Esophagus muscularis mucosa (tissue), 4 donors: ENCODE results near the gene WDCP. TPM values are rescaled to one million over a fixed set of nuclear protein-coding genes. Genes with fewer than 3 reads are reported as not detected.
"Not testable (repeated sequence)": the region's sequence is repeated elsewhere in the genome, so short reads cannot be mapped to it uniquely, and the experiment has no call there.

Source experiments
- DNase-seq: peaks from one replicate; pipeline ENCODE4 v3.0.0-alpha.2; 2017; ENCODE audit errors: extremely low spot score
- H3K27ac ChIP-seq, 4 donors: fragments of 200-600 bp; sonication (generic); replicated peaks in 1 of 4; 1 replicate in 3 of 4; 2 replicates in 1 of 4; pipeline ENCODE4 v1.5.1; 2016 to 2019; ENCODE audit warnings: mild to moderate bottlenecking in 1 of 4
- H3K27me3 ChIP-seq, 4 donors: fragments of 200-600 bp; sonication (generic); one replicate each; pipeline versions ENCODE4 v1.5.1 to v1.6.0; 2016 to 2019
- H3K36me3 ChIP-seq, 4 donors: fragments of 200-600 bp; sonication (generic); one replicate each; pipeline ENCODE4 v1.5.1; 2016 to 2019
- H3K4me1 ChIP-seq, 4 donors: fragments of 200-600 bp; sonication (generic); one replicate each; pipeline ENCODE4 v1.5.1; 2016 to 2019
- H3K4me3 ChIP-seq, 4 donors: fragments of 200-600 bp; sonication (generic); 1 replicate in 2 of 4; 2 replicates in 2 of 4; pipeline ENCODE4 v1.5.1; 2016 to 2019; ENCODE audit warnings: mild to moderate bottlenecking in 4 of 4, moderate library complexity in 1 of 4
- H3K9me3 ChIP-seq, 4 donors: fragments of 200-600 bp; sonication (generic); 1 replicate in 3 of 4; 2 replicates in 1 of 4; pipeline ENCODE4 v1.5.1; 2016 to 2019
- EP300 ChIP-seq: sonication (generic); formaldehyde crosslinking; IDR thresholded peaks from one replicate; pipeline ENCODE4 v1.6.1; 2017; ENCODE audit warnings: antibody characterized with exemption
- POLR2A ChIP-seq: fragments of 450-650 bp; IDR thresholded peaks from one replicate; pipeline ENCODE4 v1.6.1; 2017; ENCODE audit warnings: antibody characterized with exemption, moderate library complexity, mild to moderate bottlenecking, low read depth
- POLR2AphosphoS5 ChIP-seq, 2 donors: sonication (generic); formaldehyde crosslinking; IDR thresholded peaks; one replicate each; pipeline ENCODE4 v1.6.1; 2017; ENCODE audit warnings: antibody characterized with exemption in 2 of 2
- WGBS: methylation state at CpG from one replicate; pipeline ENCODE4 v1.1.5; 2018; 5-methylcytosine and 5-hydroxymethylcytosine counted together
- intact Hi-C: fragments of 100-400 bp; cut with DNase I; formaldehyde crosslinking; loops from one replicate; pipeline ENCODE4 v1.15.1; 2023
- total RNA-seq, 4 donors: library from RNA; depleted of rRNA; stranded (reverse); fragments of >200 nt; gene quantifications; one replicate each; pipeline versions ENCODE4 v1.1.0 to v1.2.1, GENCODE V29; 2016
- TF ChIP-seq, protein P1 (sequence below), 3 experiments: fragments of 200-600 bp in 2 of 3; fragments of 450-650 bp in 1 of 3; sonication (generic) in 2 of 3; IDR thresholded peaks; one replicate each; pipeline ENCODE4 v1.5.1; 2017 to 2019; ENCODE audit warnings: antibody characterized with exemption in 3 of 3, mild to moderate bottlenecking in 2 of 3, moderate library complexity in 1 of 3

Gene WDCP, protein sequence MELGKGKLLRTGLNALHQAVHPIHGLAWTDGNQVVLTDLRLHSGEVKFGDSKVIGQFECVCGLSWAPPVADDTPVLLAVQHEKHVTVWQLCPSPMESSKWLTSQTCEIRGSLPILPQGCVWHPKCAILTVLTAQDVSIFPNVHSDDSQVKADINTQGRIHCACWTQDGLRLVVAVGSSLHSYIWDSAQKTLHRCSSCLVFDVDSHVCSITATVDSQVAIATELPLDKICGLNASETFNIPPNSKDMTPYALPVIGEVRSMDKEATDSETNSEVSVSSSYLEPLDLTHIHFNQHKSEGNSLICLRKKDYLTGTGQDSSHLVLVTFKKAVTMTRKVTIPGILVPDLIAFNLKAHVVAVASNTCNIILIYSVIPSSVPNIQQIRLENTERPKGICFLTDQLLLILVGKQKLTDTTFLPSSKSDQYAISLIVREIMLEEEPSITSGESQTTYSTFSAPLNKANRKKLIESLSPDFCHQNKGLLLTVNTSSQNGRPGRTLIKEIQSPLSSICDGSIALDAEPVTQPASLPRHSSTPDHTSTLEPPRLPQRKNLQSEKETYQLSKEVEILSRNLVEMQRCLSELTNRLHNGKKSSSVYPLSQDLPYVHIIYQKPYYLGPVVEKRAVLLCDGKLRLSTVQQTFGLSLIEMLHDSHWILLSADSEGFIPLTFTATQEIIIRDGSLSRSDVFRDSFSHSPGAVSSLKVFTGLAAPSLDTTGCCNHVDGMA
- total RNA-seq: 1 to 10 TPM; 4.5 to 9.1 (median 6.2) TPM

DNA sequence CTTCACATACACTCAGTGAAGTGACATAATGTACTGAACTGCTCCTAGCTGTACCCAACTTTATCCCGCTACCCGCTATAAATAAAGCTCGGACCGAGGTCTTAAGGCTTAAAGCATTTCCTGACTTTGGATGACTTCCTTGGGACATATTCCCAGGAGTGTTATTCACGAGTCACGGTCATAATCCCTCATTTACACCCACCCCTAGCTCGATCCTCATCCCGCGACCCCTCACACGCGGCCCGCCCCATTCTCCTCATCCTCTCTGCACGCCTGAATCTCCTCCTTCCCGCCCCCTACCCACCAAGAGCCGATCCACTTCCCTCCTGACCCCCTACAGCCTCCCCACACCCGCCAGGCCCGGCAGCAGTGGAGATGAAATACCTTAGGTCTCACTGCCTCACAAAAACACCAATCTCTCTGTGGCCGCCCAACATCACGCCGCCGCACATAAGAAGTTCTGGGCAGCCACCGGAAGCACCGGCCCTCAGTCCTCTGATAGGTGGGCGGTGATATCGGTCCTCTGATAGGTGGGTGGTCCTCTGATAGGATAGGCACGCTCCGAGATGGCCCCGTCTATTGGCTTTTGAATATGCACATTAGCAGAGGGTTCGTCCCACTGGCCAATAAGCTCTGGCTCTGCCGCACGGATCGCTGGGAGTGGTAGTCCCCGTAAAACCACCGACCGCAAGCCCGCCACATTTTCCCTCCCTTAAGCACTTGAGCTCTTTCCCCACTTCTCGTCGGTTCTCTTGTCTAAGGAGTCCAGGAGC is at the start of gene WDCP:
Gene WDCP (minus strand): TSS at position 462 of the 773 bp plus-strand sequence. CDS start 7,897 bp downstream, outside the sequence.
- intact Hi-C loops: loop anchor here (5.0 to 10.0 kb wide), 2 partner anchors 35 to 122 kb away; partner anchors contain the start of genes ATAD2B and TP53I3
- Histone ChIP-seq H3K9me3 (no peaks in the 10 kb centered on the region), H3K4me1 (peaks cover 13 to 48% (median 38%) of the 10 kb centered on the region in 4 donors), H3K27me3 (no peaks in the 10 kb centered on the region), H3K27ac (peak within 1 kb of the TSS; percentile 76 to 85 (median 79)), H3K4me3 (peak within 1 kb of the TSS; percentile 74 to 88 (median 82)), H3K36me3 (no peaks in the 10 kb centered on the region)
- TF ChIP-seq, protein P1, sequence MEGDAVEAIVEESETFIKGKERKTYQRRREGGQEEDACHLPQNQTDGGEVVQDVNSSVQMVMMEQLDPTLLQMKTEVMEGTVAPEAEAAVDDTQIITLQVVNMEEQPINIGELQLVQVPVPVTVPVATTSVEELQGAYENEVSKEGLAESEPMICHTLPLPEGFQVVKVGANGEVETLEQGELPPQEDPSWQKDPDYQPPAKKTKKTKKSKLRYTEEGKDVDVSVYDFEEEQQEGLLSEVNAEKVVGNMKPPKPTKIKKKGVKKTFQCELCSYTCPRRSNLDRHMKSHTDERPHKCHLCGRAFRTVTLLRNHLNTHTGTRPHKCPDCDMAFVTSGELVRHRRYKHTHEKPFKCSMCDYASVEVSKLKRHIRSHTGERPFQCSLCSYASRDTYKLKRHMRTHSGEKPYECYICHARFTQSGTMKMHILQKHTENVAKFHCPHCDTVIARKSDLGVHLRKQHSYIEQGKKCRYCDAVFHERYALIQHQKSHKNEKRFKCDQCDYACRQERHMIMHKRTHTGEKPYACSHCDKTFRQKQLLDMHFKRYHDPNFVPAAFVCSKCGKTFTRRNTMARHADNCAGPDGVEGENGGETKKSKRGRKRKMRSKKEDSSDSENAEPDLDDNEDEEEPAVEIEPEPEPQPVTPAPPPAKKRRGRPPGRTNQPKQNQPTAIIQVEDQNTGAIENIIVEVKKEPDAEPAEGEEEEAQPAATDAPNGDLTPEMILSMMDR (IDR thresholded peaks at IDR 0.05): no peak
- TF ChIP-seq POLR2AphosphoS5 (IDR thresholded peaks at IDR 0.05): peak; percentile 86 to 88
- WGBS: under 1% methylated on average over 28 of the region's 38 CpGs
- peak; percentile 98 for DNase-seq

DNA sequence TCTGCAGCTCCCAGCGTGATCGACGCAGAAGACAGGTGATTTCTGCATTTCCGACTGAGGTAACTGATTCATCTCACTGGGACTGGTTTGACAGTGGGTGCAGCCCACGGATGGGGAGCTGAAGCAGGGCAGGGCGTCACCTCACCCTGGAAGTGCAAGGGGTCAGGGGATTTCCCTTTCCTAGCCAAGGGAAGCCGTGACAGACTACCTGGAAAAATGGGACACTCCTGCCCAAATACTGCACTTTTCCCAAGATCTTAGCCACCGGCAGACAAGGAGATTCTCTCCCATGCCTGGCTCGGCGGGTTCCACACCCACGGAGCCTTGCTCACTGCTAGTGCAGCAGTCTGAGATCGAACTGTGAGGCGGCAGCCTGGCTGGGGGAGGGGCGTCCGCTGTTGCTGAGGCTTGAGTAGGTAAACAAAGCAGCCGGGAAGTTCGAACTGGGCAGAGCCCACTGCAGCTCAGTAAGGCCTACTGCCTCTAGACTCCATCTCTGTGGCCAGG is 48.0 kb upstream of the WDCP start:
- H3K27me3 ChIP-seq, H3K4me1 ChIP-seq, H3K4me3 ChIP-seq, intact Hi-C loops, H3K9me3 ChIP-seq, H3K27ac ChIP-seq, DNase-seq: not testable (repeated sequence)
- peaks cover 9 to 44% (median 23%) of the 10 kb centered on the region in 4 donors for H3K36me3 ChIP-seq
- 82% methylated on average over 11 of the region's 17 CpGs for WGBS

DNA sequence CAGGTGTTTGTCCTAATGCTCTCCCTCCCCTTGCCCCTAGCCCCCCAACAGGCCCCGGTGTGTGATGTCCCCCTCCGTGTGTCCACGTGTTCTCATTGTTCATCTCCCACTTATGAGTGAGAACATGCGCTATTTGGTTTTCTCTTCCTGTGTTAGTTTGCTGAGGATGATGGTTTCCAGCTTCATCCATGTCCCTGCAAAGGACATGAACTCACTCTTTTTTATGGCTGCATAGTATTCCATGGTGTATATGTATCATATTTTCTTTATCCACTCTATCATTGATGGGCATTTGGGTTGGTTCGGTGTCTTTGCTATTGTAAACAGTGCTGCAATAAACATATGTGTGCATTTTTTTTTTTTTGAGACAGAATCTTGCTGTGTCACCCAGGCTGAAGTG is 46.1 kb upstream of the WDCP start:
- peaks cover 9 to 48% (median 25%) of the 10 kb centered on the region in 4 donors for H3K36me3 ChIP-seq
- H3K4me1 ChIP-seq, intact Hi-C loops, H3K27ac ChIP-seq, DNase-seq, H3K27me3 ChIP-seq, H3K4me3 ChIP-seq, H3K9me3 ChIP-seq: not testable (repeated sequence)
- WGBS: 100% methylated on average over 5 of the region's 5 CpGs

DNA sequence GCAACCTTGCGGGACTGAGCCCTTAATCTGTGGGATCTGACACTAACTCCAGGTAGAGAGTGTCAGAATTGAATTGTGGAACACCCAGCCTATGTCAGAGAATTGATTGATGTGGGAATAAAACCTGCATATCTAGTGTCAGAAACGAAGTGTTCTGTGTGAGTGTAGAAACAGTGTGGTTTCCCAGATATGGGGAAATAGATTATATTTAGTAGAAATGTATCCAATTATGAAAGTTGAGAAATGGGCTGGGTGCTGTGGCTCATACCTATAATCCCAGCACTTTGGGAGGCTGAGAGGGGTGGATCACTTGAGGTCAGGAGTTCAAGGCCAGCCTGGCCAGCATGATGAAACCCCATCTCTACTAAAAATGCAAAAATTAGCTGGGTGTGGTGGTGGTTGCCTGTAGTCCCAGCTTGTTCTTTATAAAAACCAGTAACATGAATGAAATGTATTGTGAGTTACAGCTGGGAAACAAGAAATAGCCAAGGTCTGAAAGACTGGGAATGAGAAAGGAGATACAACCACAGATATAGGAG is 41.7 kb upstream of the WDCP start:
- DNase-seq: no peak
- H3K4me3 ChIP-seq: no peak overlapping the region
- no peaks in the 10 kb centered on the region for H3K27me3 ChIP-seq
- no peaks in the 10 kb centered on the region for H3K9me3 ChIP-seq
- 78% methylated on average over 2 of the region's 2 CpGs for WGBS
- TF ChIP-seq, protein P1 (IDR thresholded peaks at IDR 0.05): no peak
- peaks cover 0 to 12% (median 11%) of the 10 kb centered on the region in 4 donors for H3K4me1 ChIP-seq
- peaks cover 0 to 30% (median 7%) of the 10 kb centered on the region in 4 donors for H3K36me3 ChIP-seq
- intact Hi-C loops: no loop called here
- H3K27ac ChIP-seq: no peak overlapping the region

DNA sequence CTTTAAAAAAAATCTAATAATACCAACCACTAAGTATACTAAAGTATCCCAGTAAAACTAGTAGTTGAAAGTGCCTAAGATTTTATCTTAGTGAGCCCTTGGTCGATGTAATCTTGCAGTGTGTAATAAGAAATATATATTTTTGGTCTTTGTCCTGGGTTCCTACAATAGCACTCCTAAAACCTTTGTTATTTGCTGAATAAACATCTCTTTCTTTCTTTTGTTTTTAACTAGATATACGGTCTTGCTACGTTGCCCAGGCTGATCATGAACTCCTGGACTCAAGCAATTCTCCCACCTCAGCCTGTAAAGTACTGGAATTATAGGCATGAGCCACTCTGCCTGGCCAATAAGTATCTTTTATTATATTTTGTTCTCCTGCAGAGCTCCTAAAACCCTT is 39.8 kb upstream of the WDCP start:
- Histone ChIP-seq H3K27ac (no peak overlapping the region), H3K4me1 (peaks cover 7 to 22% (median 21%) of the 10 kb centered on the region in 4 donors), H3K36me3 (peaks cover 0 to 29% (median 16%) of the 10 kb centered on the region in 4 donors), H3K9me3 (no peaks in the 10 kb centered on the region), H3K27me3 (no peaks in the 10 kb centered on the region), H3K4me3 (no peak overlapping the region)
- no peak for DNase-seq
- 90% methylated on average over 3 of the region's 3 CpGs for WGBS
- intact Hi-C loops: no loop called here
- no peak for TF ChIP-seq EP300
- TF ChIP-seq POLR2AphosphoS5 (IDR thresholded peaks at IDR 0.05): no peak
- TF ChIP-seq, protein P1 (IDR thresholded peaks at IDR 0.05): no peak
- TF ChIP-seq POLR2A: no peak
